GM12878 (cell line): ENCODE measurements around the gene HSFX1.

Experiments used
- CBX5 ChIP-seq: sonication (generic); IDR thresholded peaks from 2 replicates; pipeline ENCODE4 v1.6.1; 2016; ENCODE audit warnings: low read depth, moderate library complexity, mild to moderate bottlenecking, inconsistent platforms
- POLR2A ChIP-seq: IDR thresholded peaks from 2 replicates; pipeline ENCODE4 v1.6.1; 2011; ENCODE audit warnings: low read depth, mild to moderate bottlenecking, low read length
- TF ChIP-seq, protein P1 (sequence below): IDR thresholded peaks from 2 replicates; pipeline ENCODE4 v1.6.1; 2011; ENCODE audit warnings: borderline replicate concordance, low read depth, mild to moderate bottlenecking, moderate library complexity, mixed read lengths, low read length; ENCODE audit not compliant: insufficient read depth; ENCODE audit errors: extremely low read length

DNA sequence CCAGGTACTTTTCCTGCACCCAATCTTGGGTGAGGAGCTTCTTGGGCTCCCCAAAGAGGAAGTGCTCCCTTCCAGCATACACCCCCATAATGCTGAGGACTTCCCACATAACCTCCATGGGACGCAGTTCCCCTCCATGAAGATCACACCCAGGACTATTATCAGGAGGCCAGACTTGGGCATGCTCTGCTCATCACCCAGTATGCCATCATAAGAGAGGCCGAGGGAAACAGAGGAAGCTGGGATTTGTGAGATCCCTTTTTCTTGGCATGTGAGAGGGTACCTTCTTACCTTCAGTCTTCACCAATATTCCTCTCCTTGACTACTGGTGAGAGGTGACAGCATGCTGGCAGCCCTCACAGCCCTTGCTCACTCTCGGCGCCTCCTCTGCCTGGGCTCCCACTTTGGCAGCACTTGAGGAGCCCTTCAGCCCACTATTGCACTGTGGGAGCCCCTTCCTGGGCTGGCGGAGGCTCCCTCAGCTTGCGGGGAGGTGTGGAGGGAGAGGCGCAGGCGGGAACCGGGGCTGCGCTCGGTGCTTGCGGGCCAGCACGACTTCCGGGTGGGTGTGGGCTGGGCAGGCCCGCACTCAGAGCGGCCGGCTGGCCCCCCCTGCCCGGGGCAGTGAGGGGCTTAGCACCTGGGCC, 15.7 kb upstream of the HSFX1 start:
- no peak for TF ChIP-seq POLR2A
- TF ChIP-seq CBX5, result no peak
- TF ChIP-seq, protein P1, sequence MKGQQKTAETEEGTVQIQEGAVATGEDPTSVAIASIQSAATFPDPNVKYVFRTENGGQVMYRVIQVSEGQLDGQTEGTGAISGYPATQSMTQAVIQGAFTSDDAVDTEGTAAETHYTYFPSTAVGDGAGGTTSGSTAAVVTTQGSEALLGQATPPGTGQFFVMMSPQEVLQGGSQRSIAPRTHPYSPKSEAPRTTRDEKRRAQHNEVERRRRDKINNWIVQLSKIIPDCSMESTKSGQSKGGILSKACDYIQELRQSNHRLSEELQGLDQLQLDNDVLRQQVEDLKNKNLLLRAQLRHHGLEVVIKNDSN, result no peak
